H1 (cell line): ENCODE data around the gene CADPS. TPM values are rescaled to one million over a fixed set of nuclear protein-coding genes. Genes with fewer than 3 reads are reported as not detected.

Source experiments
- CBX5 ChIP-seq: fragments of 300-800, 300-1000 bp; sonication (generic); IDR thresholded peaks from 2 replicates; pipeline ENCODE4 v1.7.1; 2016; ENCODE audit warnings: antibody characterized with exemption, low read length, low read depth
- EGR1 ChIP-seq: IDR thresholded peaks from 2 replicates; pipeline ENCODE4 v1.6.1; 2011; ENCODE audit warnings: low read depth, low read length, borderline replicate concordance
- KDM1A ChIP-seq: fragments of 200-600, 300-600 bp; sonication (generic); IDR thresholded peaks from 2 replicates; pipeline ENCODE4 v1.7.1; 2016; ENCODE audit warnings: mild to moderate bottlenecking, low read length, borderline replicate concordance
- KDM5A ChIP-seq: fragments of 200-600 bp; IDR thresholded peaks from 2 replicates; pipeline ENCODE4 v1.7.1; 2012; ENCODE audit warnings: mild to moderate bottlenecking, low read length, inconsistent platforms, mixed read lengths
- SAP30 ChIP-seq: fragments of 300-600 bp; sonication (generic); IDR thresholded peaks from 2 replicates; pipeline ENCODE4 v1.7.1; 2012; ENCODE audit warnings: low read length, moderate library complexity, mild to moderate bottlenecking, inconsistent platforms; ENCODE audit not compliant: insufficient read depth, insufficient replicate concordance
- TCF12 ChIP-seq: IDR thresholded peaks from 2 replicates; pipeline ENCODE4 v1.6.1; 2011; ENCODE audit warnings: low read depth, mild to moderate bottlenecking, low read length
- polyA plus RNA-seq, 7 experiments: library from polyadenylated mRNA; depleted of rRNA in 3 of 7; stranded (reverse) in 5 of 7; unstranded in 2 of 7; fragments of >200 nt in 5 of 7; fragments of 200-250 nt in 2 of 7; gene quantifications; 1 replicate in 5 of 7; 2 replicates in 1 of 7; 4 replicates in 1 of 7; pipeline versions ENCODE4 v1.2.1 to v1.2.3, GENCODE V29; 2011 to 2013; ENCODE audit warnings: missing spikeins in 2 of 7, mixed read lengths in 2 of 7
- total RNA-seq: library from RNA; stranded (reverse); fragmentation: NEBNext Ultra II Directional; extraction: Animal tissue kit (Norgen Biotek cat#: 25700); gene quantifications from 2 replicates; pipeline ENCODE4 v1.2.1, GENCODE V29; 2021

The CADPS gene
- total and polyA plus RNA-seq, 2 of the 8 experiments (the other 6 are each of a cell fraction or from before 2014, with no cell fraction given) = 7.1 to 10.2 TPM

DNA sequence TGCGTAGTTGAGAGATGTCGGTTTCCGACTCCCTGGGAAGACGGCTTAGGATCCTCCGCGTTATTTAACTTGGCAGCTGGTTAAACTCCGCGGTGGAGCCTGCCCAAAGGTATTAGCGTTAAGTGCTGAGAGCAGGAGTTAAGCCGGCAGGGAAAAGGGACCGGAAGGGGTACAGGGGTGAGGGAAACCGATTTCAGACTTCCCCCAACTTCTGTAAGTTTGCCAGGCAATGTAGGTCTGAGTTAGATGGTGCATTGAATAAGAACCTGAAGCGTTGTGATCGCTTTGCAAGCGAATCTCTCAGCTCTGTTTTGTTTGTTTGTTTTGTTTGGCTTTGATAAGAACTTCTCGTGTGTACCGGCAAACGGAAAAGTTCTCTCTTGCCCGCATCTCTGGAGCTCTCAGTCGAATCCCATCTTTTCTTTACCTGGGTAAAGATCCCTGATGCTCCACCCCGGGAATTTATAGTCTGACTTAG lies 495.9 kb downstream of the CADPS start (continued):
- TF ChIP-seq CBX5 (no peak), EGR1 (peak; percentile 24; the same call in 1 of the 2 replicates), TCF12 (peak; percentile 59; the same call in 1 of the 2 replicates), SAP30 (no peak), KDM1A (no peak), KDM5A (no peak)
